ENCODE results near the gene SMCO4.
"Not testable (repeated sequence)": the region's sequence is repeated elsewhere in the genome, so short reads cannot be mapped to it uniquely, and the experiment has no call there.

SMCO4 gene

GRCh38 chr11:93559681-93560080 lies 16.5 kb upstream of the SMCO4 start:
- DNase-seq: no peak

- no peak for DNase-seq
Measured at GRCh38 chr11:93552874-93553273, 9.7 kb upstream of the SMCO4 start.

GRCh38 chr11:93549976-93550375 lies 6.8 kb upstream of the SMCO4 start:
- no peak for DNase-seq

- DNase-seq: no peak
Measured at GRCh38 chr11:93548679-93549319, 5.6 kb upstream of the SMCO4 start.

DNA sequence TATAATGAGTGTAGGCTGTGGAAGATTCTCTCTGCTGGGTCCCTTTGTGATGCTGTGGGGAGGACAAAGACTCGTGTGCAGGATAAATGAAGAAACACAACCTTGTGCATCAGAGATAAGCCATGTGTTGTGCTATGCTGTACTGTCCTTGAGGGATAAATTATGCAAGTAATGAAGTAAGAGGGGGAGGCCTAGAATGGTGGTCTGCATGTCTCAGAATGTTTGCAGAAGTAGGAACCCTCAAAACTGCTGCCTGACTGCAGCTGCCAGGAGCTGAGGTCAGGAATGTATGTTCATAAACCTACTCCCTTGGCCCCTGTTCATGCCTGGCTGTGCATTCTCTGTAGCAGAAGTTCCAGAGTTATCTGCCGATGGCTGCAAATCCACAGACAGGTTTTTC lies 4.6 kb upstream of the SMCO4 start:
- no peak for DNase-seq

DNA sequence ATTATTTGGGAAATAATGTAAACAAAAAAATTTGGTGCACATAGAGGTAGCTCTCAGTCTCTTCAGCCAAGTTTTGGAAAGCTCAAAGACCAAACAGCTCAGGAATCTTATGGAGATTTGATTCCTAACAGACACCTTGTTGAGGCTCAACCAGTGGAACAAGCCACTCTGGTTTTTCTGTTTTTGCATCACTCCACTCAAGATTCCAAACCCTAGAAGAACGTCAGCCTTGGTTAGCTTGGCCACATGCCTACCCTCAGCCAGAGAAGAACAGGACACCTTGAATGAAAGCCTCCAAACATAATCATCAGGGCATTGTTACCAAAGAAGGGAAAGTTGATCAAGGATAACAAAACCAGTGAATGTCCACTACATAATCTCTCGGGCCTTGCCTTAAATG lies 3.8 kb upstream of the SMCO4 start:
- DNase-seq: no peak

DNA sequence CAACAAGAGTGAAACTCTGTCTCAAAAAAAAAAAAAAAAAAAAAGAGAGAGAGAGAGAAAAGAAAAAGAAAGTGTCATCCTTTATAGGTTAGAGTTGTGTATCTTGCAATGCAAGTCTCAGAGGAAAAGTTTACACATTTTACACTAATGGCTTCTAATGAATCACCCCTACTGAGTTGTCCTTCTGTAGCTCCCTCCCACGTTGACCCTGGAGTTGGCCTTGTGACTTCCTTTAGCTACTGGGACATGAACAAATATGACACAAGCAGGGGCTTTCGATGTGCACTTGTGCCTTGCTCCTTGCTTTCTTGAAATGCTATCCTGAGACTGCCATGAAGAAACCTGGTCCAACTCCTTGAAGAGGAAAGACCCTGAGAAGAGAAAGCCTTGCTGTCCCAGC lies 2.4 kb upstream of the SMCO4 start:
- DNase-seq: no peak

DNA sequence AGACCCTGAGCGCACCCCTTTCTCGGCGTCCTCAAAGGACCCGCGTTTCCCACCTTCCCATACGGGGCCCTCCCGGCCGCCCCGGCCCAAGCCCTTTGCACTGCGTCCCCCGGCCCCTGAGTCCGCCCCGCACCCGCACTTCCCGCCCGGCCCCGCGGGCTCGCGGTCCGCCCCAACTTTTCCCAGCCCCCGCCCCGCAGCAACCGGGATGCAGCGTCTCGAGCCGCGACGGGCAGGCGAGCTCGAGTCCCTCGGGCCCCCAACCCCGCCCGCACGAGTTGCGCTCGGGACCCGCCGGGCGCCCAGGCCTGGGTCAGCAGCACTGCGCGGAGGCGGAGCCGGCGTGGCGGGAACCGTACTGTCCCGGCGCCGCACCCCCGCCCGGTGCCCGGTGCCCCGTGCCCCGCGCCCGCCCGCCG lies 371 bp downstream of the SMCO4 start:
- DNase-seq: no peak

DNA sequence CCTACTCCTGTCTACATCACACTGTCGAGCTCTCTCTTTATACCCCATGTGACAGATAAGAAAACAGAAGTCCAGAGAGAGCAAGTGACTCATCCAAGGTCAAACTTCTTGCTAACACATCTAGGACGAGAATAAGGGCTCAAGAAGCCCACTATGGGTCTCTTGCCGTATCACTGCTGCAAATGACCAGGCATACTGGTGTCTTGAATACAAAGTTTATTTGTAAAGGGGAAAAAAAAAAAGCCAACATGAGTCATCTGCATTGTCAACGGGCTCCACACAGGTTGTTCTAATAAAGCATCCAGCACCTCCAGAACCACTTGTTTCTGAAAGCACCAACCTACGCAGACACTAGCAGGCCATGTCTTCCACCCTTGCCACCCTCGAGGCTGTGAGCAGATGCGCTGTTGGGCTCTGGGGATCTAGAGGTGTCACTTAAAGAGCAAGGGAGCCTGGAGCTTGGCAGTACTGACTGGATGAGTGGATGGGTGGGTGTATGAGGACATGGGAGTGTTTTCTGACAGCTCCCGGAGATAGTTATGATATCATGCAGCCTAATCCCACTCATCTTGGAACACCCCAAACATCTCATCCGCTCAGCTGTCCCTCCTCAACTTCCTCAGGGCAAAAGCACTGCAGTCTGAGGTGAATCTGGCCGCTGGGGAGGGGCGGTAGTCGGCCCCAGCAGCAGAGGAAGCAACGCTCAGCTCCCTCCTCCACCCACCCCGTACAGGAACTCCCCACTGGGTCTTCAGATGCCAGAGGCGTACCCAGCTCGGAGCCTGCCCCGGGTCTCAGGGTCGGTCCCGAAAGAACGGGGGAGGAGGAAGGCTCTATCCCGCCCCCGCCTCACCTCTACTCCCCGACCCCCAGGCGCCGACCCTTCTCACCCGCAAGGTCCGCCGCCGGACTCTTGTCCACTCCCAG lies 1.0 kb downstream of the SMCO4 start:
- DNase-seq: peak; percentile 61

- DNase-seq: no peak
Measured at GRCh38 chr11:93540896-93541553, 2.2 kb downstream of the SMCO4 start.

- no peak for DNase-seq
Measured at GRCh38 chr11:93540337-93540736, 2.9 kb downstream of the SMCO4 start.

GRCh38 chr11:93537767-93538261 lies 5.4 kb downstream of the SMCO4 start:
- no peak for DNase-seq

DNA sequence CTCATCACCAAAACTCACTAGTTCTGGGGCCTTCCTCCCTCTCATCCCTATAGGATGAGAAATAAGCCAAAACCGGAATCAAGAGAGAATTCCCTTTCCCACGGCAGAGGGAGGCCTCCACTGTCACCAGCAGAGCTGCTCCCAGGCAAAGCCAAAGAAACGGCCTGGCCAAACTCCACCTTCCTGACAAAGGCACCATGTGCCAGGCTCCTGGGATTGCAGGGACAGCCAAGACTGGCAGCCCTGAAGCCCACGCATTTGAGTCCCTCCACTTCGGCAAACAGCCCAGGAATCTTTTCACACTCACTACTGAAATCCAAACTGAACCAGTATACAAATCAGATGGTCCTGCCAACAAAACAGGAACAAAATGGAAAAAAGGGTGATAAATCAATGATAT lies 6.1 kb downstream of the SMCO4 start:
- no peak for DNase-seq

- DNase-seq: no peak
Measured at GRCh38 chr11:93536101-93536861, 6.9 kb downstream of the SMCO4 start.

- DNase-seq: not testable (repeated sequence)
Measured at GRCh38 chr11:93535578-93535977, 7.6 kb downstream of the SMCO4 start.

DNA sequence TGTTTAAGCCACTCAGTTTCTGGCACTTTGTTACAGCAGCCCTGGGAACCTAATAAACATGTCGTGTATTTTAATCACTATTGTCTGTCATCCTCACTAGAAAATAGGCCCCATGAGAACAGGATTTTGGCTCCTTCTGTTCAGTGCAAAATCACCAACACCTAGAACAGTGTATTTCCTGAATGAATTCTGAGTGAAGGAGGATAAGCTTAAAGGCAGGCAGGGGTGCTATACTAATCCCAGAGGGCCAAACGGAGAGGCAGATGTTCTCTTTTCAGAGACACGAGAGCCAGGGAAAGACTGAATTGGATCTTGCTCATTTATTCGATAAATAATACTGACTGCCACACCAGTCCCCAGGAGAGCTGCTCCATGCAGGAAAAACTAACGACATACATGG lies 10.4 kb downstream of the SMCO4 start:
- no peak for DNase-seq

GRCh38 chr11:93532281-93532789 lies 10.9 kb downstream of the SMCO4 start:
- DNase-seq: no peak

- DNase-seq: no peak
Measured at GRCh38 chr11:93530468-93530826, 12.7 kb downstream of the SMCO4 start.

GRCh38 chr11:93529707-93530467 lies 13.3 kb downstream of the SMCO4 start:
- no peak for DNase-seq

DNA sequence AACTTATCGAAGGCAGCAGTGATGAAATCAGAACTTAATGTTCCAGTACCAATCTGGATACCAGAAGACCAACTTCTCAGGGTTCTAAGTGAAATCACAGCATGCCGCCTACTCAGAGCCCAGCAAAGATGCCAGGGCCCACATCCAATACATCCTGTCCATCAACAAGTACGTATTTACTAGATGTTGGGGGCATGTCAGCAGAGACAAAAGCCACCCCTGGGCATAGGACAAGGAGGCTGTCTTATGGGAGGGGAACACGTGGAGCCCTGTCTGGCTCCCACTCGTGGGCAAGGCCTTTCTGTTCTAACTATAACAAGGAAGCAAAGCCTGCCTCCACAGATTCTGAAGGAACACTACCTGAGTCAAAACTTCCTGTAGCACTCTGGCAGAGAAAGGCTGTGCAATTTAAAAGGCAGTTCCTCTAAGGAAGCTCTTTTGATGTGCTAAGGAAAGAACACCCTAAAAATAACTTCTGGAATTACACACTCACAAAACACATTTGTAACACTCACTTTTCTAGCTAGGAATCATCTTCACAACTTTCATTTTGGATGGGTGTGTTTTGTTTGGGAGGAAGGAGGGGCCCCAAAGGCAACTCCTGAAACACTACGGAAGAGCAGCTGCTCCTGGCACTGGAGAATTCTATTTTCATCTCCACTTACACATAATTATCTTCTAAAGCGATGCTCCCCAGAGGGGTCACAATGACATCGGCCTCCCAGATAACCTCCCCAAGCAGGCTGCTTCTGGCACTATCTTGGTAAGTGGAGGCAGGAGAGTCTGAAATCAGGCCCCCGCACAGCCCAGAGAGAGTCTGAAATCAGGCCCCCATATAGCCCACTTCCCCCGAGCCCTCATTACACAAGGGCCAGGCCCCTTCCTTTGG lies 14.2 kb downstream of the SMCO4 start:
- DNase-seq: no peak

DNA sequence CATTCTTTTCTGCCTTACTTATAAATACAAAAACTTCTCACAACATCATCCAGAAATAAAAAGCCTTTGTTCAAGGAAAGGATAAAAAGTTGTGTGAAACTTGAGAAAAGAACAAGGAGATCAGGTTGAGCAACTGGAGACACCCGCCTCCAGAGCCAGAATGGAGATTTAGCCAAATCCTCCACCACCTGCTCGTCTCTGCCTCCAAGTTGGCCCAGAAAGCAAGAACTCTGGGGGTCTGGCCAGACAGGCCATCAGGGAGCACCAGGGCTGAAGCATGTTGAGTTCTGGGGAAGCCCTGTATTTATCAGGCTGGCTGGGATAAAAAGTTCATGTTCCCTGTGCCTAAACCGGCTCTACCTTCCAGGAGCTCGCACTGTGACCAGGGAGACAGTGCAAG lies 14.9 kb downstream of the SMCO4 start:
- no peak for DNase-seq

Measured in CD4-positive, alpha-beta T cell treated with Interleukin-6 for 4 hours (primary cell).